K562 (cell line): ENCODE data around the gene MRAP2. TPM values are rescaled to one million over a fixed set of nuclear protein-coding genes. Genes with fewer than 3 reads are reported as not detected.

Experiments
- ATAC-seq: fragments of 200-7000 bp; cut with Tn5 transposase; 3 replicates; pipeline ENCODE4 v1.9.1; 2020; ENCODE audit warnings: moderate library complexity
- BruUV-seq: library from RNA; stranded (reverse); fragments of 400-500 nt; replicated peaks from 2 replicates; lab custom pipeline; 2021; lab: Mats Ljungman, UMichigan
- CTCF ChIA-PET: fragments of 300-600 bp; formaldehyde crosslinking; extraction: SDS; loops from one replicate; lab custom pipeline; 2021; ENCODE audit warnings: low intra/inter-chr PET ratio; lab: Yijun Ruan, JAX
- POLR2A ChIA-PET: fragments of 300-600, 350-650 bp; sonication (Branson Sonifier 250); formaldehyde crosslinking; extraction: SDS; loops from one replicate; lab custom pipeline; 2021; ENCODE audit warnings: antibody characterized with exemption, inconsistent platforms; lab: Yijun Ruan, JAX
- DNase-seq, 4 experiments: peaks; one replicate each; pipeline versions ENCODE4 v3.0.0 to v3.0.0-alpha.2; 2011 to 2018; ENCODE audit warnings: low spot score in 3 of 4, mixed read lengths in 3 of 4; ENCODE audit errors: extremely low read depth in 1 of 4
- FAIRE-seq: peaks from 2 replicates; lab custom pipeline; 2011; peaks lifted over from hg19 to GRCh38; lab: Jason Lieb, UNC
- H2AFZ ChIP-seq: 2 replicates; pipeline ENCODE4 v1.6.0; 2011; ENCODE audit warnings: low read depth, low read length, control low read depth, inconsistent platforms
- H3K27ac ChIP-seq: fragments of 200-600 bp; 3 replicates; pipeline ENCODE4 v1.8.0; 2011; ENCODE audit warnings: low read depth, mild to moderate bottlenecking, control low read depth, inconsistent platforms, low read length, moderate library complexity, mixed read lengths; ENCODE audit errors: extremely low read depth
- H3K27me3 ChIP-seq, 2 experiments: fragments of 300-600 bp in 1 of 2; 2 replicates in 1 of 2; 3 replicates in 1 of 2; pipeline versions ENCODE4 v1.6.0 to v1.8.0; 2011; ENCODE audit warnings: inconsistent platforms in 2 of 2, low read length in 2 of 2, mild to moderate bottlenecking in 1 of 2, mixed read lengths in 1 of 2, moderate library complexity in 1 of 2; ENCODE audit not compliant: control insufficient read depth in 2 of 2, insufficient read depth in 2 of 2
- H3K36me3 ChIP-seq: fragments of 300-600 bp; 3 replicates; pipeline ENCODE4 v1.8.0; 2011; ENCODE audit warnings: mild to moderate bottlenecking, low read length, inconsistent platforms; ENCODE audit not compliant: control insufficient read depth, insufficient read depth
- H3K4me1 ChIP-seq, 2 experiments: fragments of 200-600 bp in 1 of 2; replicated peaks in 1 of 2; 2 replicates in 1 of 2; 3 replicates in 1 of 2; pipeline versions ENCODE4 v1.5.1 to v1.8.0; 2011; ENCODE audit warnings: inconsistent platforms in 2 of 2, low read length in 2 of 2, mild to moderate bottlenecking in 1 of 2, mixed read lengths in 1 of 2, moderate library complexity in 1 of 2; ENCODE audit not compliant: control insufficient read depth in 2 of 2, insufficient read depth in 2 of 2
- H3K4me2 ChIP-seq: 2 replicates; pipeline ENCODE4 v1.6.1; 2011; ENCODE audit warnings: low read length, control low read depth, inconsistent platforms, mixed read lengths; ENCODE audit not compliant: insufficient read depth
- H3K4me3 ChIP-seq: fragments of 200-600 bp; sonication (generic), shearing (Covaris generic); 2 replicates; pipeline ENCODE4 v1.5.1; 2016; ENCODE audit warnings: control low read depth, inconsistent platforms
- H3K79me2 ChIP-seq: fragments of 200-600 bp; 3 replicates; pipeline ENCODE4 v1.8.0; 2011; ENCODE audit warnings: low read length, inconsistent platforms; ENCODE audit not compliant: control insufficient read depth, insufficient read depth
- H3K9ac ChIP-seq, 2 experiments: 2 replicates each; pipeline versions ENCODE4 v1.6.0 to v1.6.1; 2011; ENCODE audit warnings: low read depth in 2 of 2, low read length in 2 of 2, control low read depth in 1 of 2, inconsistent platforms in 1 of 2, mild to moderate bottlenecking in 1 of 2, mixed read lengths in 1 of 2; ENCODE audit not compliant: insufficient read depth in 1 of 2
- H3K9me1 ChIP-seq: one replicate; pipeline ENCODE4 v1.6.0; 2011; ENCODE audit warnings: inconsistent platforms, mild to moderate bottlenecking, low read length, moderate library complexity; ENCODE audit not compliant: control insufficient read depth, insufficient read depth
- H3K9me3 ChIP-seq: replicated peaks from 2 replicates; pipeline ENCODE4 v1.5.1; 2011; ENCODE audit warnings: low read depth, low read length, inconsistent platforms; ENCODE audit not compliant: control insufficient read depth, insufficient read depth
- H4K20me1 ChIP-seq: replicated peaks from 2 replicates; pipeline ENCODE4 v1.6.1; 2011; ENCODE audit warnings: low read length, inconsistent platforms, mixed read lengths; ENCODE audit not compliant: control insufficient read depth, insufficient read depth
- CHAMP1 ChIP-seq: fragments of 450-650 bp; IDR thresholded peaks from 2 replicates; pipeline ENCODE4 v1.6.1; 2016; ENCODE audit warnings: mild to moderate bottlenecking
- E2F1 ChIP-seq: sonication (generic); formaldehyde crosslinking; IDR thresholded peaks from 2 replicates; pipeline ENCODE4 v1.8.1; 2023; ENCODE audit warnings: mild to moderate bottlenecking, missing genetic modification reagents, moderate library complexity
- FOXJ2 ChIP-seq: fragments of 200-800 bp; sonication (Bioruptor generic); IDR thresholded peaks from 2 replicates; pipeline ENCODE4 v1.6.1; 2016; ENCODE audit warnings: missing genetic modification characterization, missing compliant biosample characterization
- HBP1 ChIP-seq: fragments of 450-650 bp; formaldehyde crosslinking; IDR thresholded peaks from 2 replicates; pipeline ENCODE4 v1.4.0; 2022; ENCODE audit warnings: missing genetic modification characterization
- HMG20B ChIP-seq: fragments of 250-450 bp; sonication (Bioruptor Pico); IDR thresholded peaks from 2 replicates; pipeline ENCODE4 v1.5.0; 2021; ENCODE audit warnings: mild to moderate bottlenecking
- JUN ChIP-seq, 2 experiments: sonication (generic) in 1 of 2; formaldehyde crosslinking in 1 of 2; IDR thresholded peaks; 2 replicates each; pipeline versions ENCODE4 v1.6.1 to v1.8.0; 2012 to 2022; ENCODE audit warnings: borderline replicate concordance in 2 of 2, mild to moderate bottlenecking in 2 of 2, improper control_type of control experiment in 1 of 2, low read depth in 1 of 2, low read length in 1 of 2, missing genetic modification reagents in 1 of 2
- NFIC ChIP-seq: fragments of 450-650 bp; IDR thresholded peaks from 2 replicates; pipeline ENCODE4 v1.6.1; 2017; ENCODE audit warnings: mild to moderate bottlenecking, inconsistent platforms
- RBM39 ChIP-seq: fragments of 200-400 bp; formaldehyde crosslinking; optimal IDR thresholded peaks from 2 replicates; pipeline ENCODE3; 2018; ENCODE audit warnings: low read depth, low read length
- SMAD3 ChIP-seq: fragments of 450-650 bp; formaldehyde crosslinking; conservative IDR thresholded peaks from 2 replicates; pipeline ENCODE4 v1.4.0; 2020; ENCODE audit warnings: mild to moderate bottlenecking
- TCF7 ChIP-seq: sonication (generic); IDR thresholded peaks from 2 replicates; pipeline ENCODE4 v1.6.1; 2016; ENCODE audit warnings: antibody characterized with exemption, borderline replicate concordance
- TFAM ChIP-seq: fragments of 250-450 bp; sonication (Bioruptor Pico); conservative IDR thresholded peaks from 2 replicates; pipeline ENCODE4 v1.5.0; 2021; ENCODE audit warnings: mild to moderate bottlenecking, moderate library complexity
- ZNF280B ChIP-seq: fragments of 250-450 bp; sonication (Bioruptor Pico); IDR thresholded peaks from 2 replicates; pipeline ENCODE4 v1.5.1; 2021; ENCODE audit warnings: mild to moderate bottlenecking
- ZNF395 ChIP-seq: fragments of 200-800 bp; sonication (Bioruptor generic); IDR thresholded peaks from 2 replicates; pipeline ENCODE4 v1.6.1; 2017; ENCODE audit warnings: missing genetic modification characterization, missing compliant biosample characterization
- WGBS: fragments of 100-300 bp; shearing (Covaris generic); methylation state at CpG from one replicate; pipeline ENCODE4 v1.1.6; 2016; ENCODE audit warnings: low coverage, mixed read lengths; ENCODE audit not compliant: insufficient coverage; ENCODE audit errors: missing lambda C conversion rate; 5-methylcytosine and 5-hydroxymethylcytosine counted together
- in situ Hi-C: fragments of 300-500 bp; cut with MboI; formaldehyde crosslinking; loops from 4 replicates; pipeline ENCODE4 v1.15.0; 2018; ENCODE audit warnings: inconsistent platforms, mixed read lengths
- intact Hi-C: fragments of 100-400 bp; cut with micrococcal nuclease; formaldehyde crosslinking; loops from 2 replicates; pipeline ENCODE4 v1.14.2; 2022
- polyA plus RNA-seq, 8 experiments: library from polyadenylated mRNA; depleted of rRNA in 4 of 8; stranded (reverse) in 5 of 8; unstranded in 3 of 8; fragments of >200 nt; fragmentation: Nextera tagmentation in 2 of 8; fragmentation: Illumina TruSeq in 1 of 8; extraction: Ambion mirVana in 2 of 8; extraction: Trizol in 1 of 8; gene quantifications; 2 replicates each; pipeline versions ENCODE4 v1.2.1 to v1.2.3, GENCODE V29; 2011 to 2014; ENCODE audit warnings: inconsistent platforms in 1 of 8, missing spikeins in 1 of 8
- total RNA-seq, 7 experiments: library from RNA; depleted of rRNA in 6 of 7; stranded (reverse); fragments of >200 nt in 6 of 7; fragmentation: Illumina TruSeq in 2 of 7; extraction: Trizol in 2 of 7; gene quantifications; 2 replicates each; pipeline versions ENCODE4 v1.2.1 to v1.2.3, GENCODE V29; 2011 to 2021; ENCODE audit warnings: low replicate concordance in 1 of 7

Gene MRAP2
- total and polyA plus RNA-seq, 9 of the 15 experiments (the other 6 are each of a cell fraction or from before 2014, with no cell fraction given), result 5.9 to 38.9 (median 9.3) TPM

- Histone ChIP-seq H3K36me3 (no peaks in the 10 kb centered on the region; the same call in 2 of the 3 replicates), H3K27ac (no peak overlapping the region), H3K9me3 (peaks cover 12% of the 10 kb centered on the region), H3K4me1 (peaks cover 15 to 18% of the 10 kb centered on the region in 2 experiments), H3K4me2 (no peak overlapping the region), H2AFZ (no peak overlapping the region), H3K79me2 (no peaks in the 10 kb centered on the region; the same call in 2 of the 3 replicates), H3K9me1 (peaks cover 4% of the 10 kb centered on the region), H3K4me3 (no peak overlapping the region), H3K9ac (no peak overlapping the region), H4K20me1 (no peaks in the 10 kb centered on the region), H3K27me3 (no peaks in the 10 kb centered on the region)
- DNase-seq (no peak), ATAC-seq (no peak), FAIRE-seq (no peak)
- BruUV-seq, result no TSS peak
- ChIA-PET CTCF (no interaction called here), POLR2A (interaction anchor here (0.6 kb wide), 1 partner anchor 35 kb away, joined by 3 read pairs; no protein-coding TSS in a partner anchor)
- in situ Hi-C loops, result no loop called here
- intact Hi-C loops, result no loop called here
- 96% methylated on average over 9 of the region's 24 CpGs for WGBS
- no peak for TF ChIP-seq HBP1 (CRISPR knock-in tag)
- no peak for TF ChIP-seq ZNF395
- no peak for TF ChIP-seq RBM39
- no peak for TF ChIP-seq JUN (IDR thresholded peaks at IDR 0.05; ENCODE audit: borderline replicate concordance, low read depth, low read length)
- no peak for TF ChIP-seq JUN (CRISPR knock-in tag; IDR thresholded peaks at IDR 0.05; ENCODE audit: borderline replicate concordance)
- no peak for TF ChIP-seq HMG20B
- no peak for TF ChIP-seq E2F1 (CRISPR knock-in tag)
- 0 out of 2 replicates have a peak, but pooled peaks have one; percentile 13 for TF ChIP-seq CHAMP1
- TF ChIP-seq TCF7, result no peak
- TF ChIP-seq FOXJ2, result no peak
- TF ChIP-seq TFAM (CRISPR knock-in tag), result no peak
- no peak for TF ChIP-seq SMAD3 (CRISPR knock-in tag)
- TF ChIP-seq NFIC, result no peak
- no peak for TF ChIP-seq ZNF280B
These were observed 4.0 kb downstream of the MRAP2 start for GRCh38 chr6:84037425-84038089.
